ENCODE measurements around the gene VRK1.

GRCh38 chr14:96811985-96812667, 14.9 kb downstream of the VRK1 start:
- TF ChIP-seq CTCF (IDR thresholded peaks at IDR 0.05; ENCODE audit: insufficient read depth, low read length, poor library complexity, severe bottlenecking) (no peak), EZH2phosphoT487 (conservative IDR thresholded peaks at IDR 0.05; ENCODE audit: low read length) (no peak)
